GM19043 (cell line): Measurements from ENCODE around the gene FRS3.

ENCODE experiments used
- ATAC-seq: cut with Tn5 transposase; IDR thresholded peaks from one replicate; pipeline ENCODE4 v1.9.1; 2021; ENCODE audit warnings: low read depth; ENCODE audit not compliant: unreplicated experiment

FRS3 gene

DNA sequence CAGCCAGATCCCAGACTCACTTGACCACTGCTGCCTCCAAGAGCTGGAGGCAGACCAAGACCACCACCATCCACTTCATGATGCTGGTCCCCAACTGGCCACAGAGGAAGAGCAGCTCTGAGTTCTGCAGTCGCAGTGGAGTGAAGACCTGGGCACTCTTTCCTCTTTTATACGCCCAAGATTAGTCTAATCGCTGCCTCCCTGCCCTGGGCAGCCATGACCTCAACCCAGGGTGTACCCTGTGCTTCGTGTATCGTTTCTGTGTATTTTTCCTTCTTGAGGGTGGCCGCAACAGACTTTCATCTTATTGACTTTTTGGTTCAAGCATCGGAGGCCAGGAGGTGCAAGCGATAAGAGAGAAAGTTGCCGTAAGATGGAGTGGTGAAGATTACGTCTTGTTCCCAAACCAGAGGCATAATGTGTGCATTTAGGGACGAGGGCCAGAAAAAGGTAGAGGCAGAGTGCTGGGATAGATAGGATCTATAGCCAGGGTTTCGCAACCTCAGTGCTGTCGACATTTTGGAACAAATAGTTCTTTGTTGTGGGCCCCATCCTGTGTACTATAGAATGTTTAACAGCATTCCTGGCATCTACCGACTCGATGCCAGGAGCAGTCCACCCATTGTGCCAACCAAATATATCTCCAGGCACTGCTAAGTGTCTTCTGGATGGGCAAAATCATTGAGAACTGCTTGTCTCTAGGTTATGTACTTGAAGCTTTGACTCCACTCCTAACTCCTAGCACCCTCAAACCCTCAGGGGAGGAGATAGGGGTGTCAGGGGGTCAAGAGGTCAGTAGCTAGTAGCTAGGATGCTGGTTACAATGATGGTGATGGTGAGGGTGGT, 32.2 kb downstream of the FRS3 start, which contains the start of gene PGC:
PGC (minus strand) TSS at position 142 of the 846 bp plus-strand sequence; CDS start at position 79, 63 bp downstream.
- no peak for ATAC-seq

DNA sequence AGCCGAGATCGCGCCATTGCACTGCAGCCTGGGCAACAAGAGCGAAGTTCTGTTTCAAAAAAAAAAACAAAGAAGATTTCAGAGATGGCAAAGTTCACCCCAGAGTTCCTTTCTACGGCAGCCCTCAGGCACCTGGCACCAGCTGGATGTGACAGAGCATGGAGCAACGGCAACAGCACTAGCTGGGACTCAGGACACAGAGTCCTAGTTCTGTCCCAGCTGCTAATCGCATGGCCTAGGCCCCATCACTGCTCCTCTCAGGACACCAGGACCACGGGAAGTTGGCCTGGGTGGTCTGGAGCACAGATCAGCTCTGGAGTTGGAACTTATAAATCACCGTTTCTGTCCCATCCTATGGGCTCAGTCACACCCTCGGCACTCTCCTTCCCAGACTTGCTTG, 33.6 kb downstream of the FRS3 start:
- ATAC-seq: no peak

DNA sequence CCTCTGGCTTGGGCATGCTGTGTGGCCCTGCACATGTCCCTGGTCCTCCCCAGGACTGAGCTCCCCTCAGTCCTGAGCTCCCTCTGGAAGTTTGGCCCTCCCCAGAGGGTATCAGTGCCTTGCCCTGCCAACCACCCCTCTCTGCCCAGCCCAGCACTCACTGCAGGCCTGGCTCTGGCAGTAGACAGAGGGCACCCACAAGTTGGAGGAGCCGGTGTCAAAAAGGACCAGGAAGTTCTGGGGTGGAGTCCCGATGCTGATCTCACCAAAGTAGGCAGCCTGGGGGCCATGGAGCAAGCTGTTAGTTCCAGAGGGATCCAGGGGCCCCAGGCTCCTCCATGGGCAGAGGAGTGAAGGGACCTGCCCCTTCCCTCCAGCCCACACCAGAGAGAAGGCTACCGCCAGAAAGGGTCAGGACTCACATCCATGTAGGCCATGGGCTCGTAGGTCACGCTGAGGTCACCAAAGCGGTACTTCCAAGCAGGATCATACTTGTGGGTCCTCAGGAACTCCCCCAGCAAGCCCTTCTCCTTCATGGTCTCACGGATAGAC, 35.4 kb downstream of the FRS3 start:
- ATAC-seq: no peak

DNA sequence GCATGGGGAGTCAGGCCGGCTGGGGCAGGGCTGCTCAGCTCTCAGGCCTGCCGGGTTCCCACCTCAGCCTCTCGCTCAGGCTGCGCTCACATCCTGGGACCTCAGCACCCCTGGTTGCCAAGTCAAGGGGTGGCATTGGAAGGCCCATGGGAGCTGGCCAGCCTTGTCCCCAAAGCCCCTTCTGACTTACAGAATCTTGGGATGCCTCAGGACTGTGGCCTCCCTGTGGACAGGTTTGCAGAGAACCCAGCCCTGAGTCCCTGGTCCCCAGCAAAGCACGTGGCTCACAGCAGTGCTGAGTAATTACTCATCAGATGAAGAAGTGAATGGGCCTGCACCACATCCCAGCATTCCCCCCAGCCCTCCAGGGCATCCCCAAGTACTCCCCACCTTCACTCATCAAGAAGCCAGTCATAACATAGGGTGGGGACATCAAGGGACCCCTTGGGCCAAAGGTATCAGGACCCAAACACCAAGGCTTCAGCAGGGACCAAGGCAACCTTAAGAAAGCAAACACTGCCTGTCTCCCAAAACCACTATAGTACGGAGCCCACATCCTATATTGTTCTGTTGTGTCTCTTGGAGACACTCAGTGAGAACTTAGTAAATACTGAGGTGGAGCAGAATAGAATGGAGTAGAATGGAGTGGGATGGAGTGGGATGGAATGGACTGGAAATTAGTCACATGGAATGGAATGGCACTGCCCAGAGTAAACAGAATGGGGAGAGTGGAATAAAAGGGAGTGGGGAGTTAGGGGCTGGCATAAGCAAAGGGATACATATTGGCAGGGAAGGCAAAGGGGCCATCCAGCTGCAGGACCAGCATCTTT, 36.1 kb downstream of the FRS3 start:
- no peak for ATAC-seq

DNA sequence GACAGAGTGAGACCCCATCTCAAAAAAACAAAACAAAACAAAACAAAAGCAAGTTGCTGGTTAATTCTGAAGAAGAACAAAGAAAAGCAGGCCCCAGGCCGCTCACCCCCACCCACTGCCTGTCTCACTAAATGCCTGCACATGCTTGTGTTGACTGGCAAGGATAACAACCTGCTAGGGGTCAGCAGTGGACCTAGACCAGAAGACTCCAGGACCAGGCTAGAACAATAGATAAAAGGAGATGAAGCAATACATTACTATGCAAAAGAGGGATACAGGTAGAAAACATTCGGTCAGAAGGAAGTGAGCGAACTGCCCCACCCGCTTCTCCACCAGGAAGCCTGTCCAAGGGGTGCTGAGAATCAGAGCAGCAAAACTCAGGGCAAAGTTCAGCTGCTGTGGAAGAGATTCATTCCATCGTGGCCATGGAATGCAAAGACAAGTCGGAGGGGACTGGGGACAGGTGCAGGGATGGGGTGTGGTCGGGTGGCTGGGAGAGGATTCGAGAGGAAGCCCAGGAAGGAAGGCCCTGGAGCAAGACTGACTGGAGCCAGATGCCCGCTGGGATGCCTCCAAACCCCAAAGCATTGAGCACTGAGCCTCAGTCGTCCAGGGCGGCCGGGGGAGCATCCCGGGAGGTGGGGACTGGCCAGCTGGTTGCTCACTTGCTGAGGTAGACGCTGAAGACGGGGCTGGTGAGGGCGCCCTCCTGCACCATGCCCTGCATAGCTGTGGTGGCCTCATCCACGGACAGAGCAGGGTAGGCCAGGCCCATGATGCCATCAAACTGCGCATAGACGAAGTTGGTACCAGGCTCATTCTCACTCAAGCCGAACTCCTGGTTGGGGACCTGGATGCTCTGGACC, 37.8 kb downstream of the FRS3 start:
- ATAC-seq: no peak

DNA sequence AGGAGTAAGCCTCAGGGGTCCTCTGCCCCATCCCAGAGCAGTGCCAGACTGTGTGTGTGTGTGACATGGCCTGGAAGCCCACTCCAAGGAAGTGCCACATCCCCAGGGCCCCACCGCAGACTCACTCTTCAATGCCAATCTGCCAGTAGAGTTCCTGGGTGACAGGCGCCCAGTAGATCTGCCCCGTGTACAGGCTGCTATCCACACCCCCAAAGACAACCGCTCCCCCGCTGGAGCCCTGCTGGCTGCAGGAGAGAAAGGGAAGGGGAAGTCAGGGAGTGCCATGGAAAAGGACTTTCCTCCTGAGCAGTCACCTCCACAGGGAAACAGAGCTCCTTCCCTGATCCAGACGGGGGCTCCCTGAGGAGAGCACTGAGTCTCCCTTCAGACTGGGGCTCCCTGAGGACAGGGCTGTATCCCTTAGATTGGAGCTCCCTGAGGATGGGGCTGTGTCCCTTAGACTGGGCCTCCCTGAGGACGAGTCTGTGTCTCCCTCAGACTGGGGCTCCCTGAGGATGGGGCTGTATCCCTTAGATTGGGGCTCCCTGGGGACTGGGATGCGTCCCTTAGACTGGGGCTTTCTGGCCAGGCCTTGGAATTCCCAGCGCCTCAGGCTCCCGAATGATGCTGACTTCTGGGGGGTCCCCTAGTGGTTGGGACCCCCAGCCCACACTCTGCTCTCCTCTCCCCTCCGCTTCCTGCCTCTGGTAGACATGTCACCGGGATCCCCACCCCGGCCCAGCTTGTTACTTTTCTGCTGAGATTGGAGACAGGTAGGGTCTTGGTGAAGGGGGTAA, 39.1 kb downstream of the FRS3 start:
- no peak for ATAC-seq

DNA sequence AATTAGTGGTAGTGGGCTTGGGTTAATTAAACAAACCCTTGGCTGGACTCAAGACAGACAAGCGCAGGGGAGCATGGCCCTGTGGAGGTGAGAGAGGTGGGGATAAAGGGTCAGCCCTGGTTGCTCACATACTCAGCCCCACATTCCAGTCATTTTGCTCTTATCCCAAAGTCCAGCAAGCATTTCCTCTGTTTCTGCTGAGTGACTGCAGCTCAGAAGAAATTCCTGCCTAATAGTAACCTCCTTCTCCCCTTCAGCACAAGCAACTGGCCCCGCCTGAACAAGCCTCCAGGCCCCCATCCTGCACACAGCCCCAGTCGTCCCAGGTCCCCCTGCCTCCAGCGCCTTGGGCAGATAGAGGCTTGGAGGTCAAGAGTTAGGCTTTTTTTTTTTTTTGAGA, 40.7 kb downstream of the FRS3 start:
- ATAC-seq: no peak

DNA sequence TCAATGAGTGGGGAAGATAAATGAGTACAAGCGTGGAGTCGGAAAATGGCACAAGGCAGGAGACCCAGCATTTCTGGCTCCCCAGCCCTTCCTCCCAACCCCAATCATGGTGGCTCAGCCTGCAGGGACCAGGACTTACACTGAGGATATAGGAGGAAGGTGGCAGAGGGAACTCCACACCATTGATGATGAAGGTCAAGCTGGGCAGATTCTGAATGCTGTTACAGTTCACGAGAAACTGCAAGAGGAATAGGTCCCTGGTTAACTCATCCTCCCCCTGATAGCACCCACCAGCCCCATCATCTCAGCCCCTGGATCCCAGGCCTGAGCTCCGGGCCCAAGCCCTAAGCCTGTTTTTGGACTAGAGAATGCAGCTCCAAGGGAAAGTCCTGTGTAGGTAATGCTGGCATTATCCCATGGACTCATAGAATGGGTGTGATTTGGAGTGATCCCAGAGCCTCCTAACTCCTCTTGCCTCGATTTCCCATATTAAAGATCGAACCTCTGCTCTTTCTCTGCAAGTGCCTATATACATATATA, 42.0 kb downstream of the FRS3 start:
- ATAC-seq: no peak

DNA sequence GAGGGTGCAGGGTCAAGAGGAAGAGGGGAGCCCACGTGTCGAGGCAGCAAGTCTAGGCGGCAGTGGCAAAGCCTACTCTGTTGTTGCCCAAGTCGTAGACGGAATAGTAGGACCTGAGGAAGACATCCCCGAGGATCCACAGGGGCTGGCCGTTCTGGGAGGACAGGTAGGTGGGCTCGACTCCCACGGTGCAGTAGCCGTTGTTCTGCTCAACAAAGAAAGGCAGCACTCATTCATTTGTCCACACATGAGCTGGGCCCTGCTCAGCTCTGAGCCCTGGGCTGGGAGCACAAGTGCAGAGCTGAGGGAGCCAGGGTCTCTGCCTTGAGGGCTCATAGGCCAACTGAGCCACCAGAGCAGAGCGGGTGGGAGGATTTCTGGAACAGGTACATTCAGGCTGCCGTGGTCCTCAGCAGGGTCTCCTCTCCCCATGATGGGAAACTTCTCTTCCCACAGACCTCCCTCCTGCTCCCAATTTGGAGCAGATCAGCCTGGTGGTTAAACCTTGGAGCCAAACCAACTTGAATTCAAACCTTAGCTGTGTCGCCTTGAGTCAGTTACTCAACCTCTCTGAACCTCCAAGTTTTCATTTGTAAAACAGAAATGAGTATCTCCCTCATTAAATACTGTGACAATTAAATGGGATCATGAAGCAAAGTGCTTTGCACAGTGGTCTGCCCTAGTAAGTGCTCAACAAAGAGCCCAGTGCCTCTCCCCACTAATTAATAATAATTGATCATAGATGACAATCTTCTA, 42.7 kb downstream of the FRS3 start:
- no peak for ATAC-seq

DNA sequence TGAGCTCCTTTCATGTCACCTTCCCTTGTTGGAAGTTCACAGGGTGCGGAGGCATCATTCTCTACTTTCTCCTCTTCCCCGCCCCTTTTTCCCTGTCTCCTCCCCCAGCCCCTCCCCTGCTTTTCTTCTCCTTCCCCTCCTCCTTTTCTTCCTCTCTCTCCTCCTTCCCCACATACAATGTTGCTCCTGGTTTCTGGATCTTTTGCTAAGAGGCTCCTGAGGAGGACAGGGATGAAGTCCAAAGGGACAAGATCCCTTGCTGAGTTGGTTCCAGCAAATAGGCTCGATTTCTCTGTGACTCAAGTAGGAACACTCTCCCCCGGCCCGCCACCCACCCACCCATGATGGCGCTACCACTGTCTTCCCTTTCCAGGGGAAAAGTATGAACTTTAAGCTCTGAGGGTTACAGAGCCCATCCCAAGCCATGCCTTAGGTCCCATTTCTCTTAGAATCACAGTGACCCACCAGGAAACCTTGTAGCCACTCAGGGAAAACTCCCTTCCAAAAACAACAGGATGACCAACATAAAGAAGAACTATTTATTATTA, 43.4 kb downstream of the FRS3 start:
- no peak for ATAC-seq

DNA sequence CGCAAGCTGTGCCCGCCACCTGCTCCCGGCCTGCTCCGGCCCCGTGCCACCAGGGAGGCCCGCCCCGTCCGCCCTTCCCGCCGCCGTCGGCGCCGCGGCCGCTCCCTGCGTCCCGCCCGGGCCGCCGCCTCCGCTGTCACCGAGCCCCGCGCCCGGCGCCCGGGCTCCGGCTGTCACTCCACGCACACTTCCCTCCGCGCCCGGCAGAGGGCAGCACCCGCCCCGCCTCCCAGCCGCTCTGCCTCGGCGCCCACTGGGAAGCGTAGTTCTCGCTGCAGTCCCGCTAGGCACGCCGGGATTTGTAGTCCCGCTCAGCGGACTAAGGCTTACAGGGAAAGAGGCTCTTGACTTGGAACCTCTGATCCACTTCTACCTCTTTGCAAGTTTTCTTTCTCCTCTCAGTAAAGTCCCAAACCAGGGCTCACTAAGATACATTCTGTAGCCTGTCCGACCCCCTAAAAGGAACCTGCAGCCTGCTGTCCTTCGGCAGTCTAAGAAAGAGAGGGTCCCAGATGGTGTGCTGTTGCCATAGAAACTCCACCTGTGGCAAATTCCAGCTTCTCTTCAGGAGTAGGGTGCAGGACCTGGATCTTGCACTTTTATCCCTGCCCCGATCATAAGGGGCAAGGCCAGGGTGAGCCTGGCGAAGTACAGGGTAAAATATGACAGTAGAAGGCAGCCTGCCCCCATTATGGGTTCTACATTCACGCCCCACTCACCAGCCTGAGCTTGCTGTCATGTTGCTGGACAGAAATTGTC, 44.1 kb downstream of the FRS3 start, which contains the start of gene TFEB:
TFEB (minus strand) TSS at position 182 of the 759 bp plus-strand sequence. CDS start 44,395 bp downstream, outside the sequence.
- ATAC-seq: peak; percentile 34

DNA sequence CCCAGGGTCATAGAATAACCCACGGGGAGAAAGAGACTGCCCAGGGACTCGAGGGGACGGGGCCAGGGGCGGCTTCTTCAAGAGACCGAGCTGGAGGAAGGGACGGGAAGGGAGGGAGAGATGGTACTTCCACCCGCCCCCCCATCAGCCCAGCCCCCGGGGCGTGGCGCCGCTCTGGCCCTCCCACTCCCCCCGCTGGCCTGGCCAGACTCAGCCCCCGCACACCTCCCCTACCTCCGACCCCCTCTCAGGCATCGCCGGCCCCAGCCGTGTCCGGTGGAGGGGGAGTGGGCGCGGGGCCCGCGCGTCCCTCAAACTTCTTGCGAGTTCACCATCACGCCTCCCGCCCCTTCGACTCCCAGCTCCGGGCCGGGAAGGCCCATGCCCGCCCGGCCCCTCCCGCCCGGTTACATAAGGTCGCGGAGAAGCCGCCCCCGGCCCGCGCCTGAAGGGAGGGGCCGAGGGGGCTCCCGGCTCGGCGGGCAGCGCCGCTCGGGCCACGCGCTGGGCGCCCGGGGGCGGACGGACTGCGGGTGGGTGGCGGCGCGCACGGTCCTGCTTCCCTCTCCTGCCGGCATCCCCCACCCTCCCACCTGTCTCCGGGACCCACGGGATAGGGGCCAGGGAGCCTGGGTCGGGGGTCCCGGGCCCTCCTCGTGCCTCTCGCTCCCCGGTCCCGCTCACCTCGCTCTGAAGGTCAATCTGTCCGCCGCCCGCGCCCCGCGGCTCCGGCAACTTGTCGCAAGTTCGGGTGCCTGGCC, 44.9 kb downstream of the FRS3 start:
- peak; percentile 0 for ATAC-seq

DNA sequence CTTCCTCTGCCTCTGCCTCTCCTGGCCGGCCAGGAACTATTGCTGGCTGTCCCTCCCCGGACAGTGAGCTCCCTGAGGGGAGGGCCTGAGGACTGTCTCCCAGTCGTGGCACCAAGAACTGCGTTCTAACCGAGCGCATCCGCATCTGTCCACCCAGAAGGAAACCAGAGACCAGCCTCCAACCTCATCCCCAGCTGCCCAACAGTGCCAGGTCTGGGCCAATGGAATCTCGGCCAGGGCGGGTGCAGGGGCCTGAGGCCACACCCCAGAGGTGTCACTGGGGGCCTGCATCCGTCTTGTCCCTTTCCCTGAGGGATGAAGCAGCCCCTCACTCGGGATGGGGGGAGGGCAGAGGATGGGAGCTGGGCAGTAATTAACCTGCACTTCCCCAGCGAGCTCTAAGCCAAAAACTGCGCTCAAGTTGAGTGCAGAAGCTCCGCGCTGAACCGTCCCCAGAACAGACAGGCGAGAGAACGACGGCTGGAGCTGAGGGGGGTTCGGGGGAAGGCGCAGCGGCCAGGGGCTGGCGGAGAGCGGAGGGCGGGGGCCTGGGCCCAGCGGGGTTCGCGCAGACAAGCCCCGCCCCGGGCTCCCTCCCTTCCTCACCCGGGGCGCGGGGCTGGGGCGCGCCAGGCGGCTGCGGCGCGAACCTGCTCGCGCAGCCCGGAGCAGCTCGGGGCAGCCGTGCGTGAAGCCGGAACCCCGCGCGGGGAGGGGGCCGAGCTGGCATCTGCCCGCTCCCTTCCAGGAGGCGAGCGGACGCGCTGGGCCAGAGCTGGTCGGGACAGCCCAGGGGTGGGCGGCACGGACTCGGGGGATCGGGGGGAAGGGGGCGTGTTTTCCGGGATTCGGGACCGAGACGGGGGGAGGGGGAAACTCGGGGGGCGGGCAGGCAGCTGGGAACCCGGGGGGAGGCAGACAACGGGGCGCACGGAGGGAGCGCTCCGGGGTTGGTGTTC, 45.7 kb downstream of the FRS3 start:
- ATAC-seq: peak; percentile 40

DNA sequence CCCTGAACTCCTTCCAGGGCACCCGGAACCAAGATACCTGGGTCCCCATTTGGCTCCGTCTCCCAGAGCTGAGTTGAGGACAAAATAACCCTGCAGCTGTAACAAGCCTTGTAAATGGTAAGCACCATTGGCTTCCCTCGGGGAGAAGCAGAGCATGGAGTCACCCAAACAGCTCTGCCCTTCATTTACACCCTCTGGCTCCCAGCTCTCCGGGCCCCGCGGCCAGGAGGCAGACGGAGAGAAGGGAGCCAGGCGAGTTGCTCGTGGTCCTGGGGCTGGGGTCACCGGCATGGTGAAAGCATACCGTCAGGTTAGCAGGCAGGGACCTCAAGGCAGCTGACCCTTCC, 46.4 kb downstream of the FRS3 start:
- no peak for ATAC-seq

DNA sequence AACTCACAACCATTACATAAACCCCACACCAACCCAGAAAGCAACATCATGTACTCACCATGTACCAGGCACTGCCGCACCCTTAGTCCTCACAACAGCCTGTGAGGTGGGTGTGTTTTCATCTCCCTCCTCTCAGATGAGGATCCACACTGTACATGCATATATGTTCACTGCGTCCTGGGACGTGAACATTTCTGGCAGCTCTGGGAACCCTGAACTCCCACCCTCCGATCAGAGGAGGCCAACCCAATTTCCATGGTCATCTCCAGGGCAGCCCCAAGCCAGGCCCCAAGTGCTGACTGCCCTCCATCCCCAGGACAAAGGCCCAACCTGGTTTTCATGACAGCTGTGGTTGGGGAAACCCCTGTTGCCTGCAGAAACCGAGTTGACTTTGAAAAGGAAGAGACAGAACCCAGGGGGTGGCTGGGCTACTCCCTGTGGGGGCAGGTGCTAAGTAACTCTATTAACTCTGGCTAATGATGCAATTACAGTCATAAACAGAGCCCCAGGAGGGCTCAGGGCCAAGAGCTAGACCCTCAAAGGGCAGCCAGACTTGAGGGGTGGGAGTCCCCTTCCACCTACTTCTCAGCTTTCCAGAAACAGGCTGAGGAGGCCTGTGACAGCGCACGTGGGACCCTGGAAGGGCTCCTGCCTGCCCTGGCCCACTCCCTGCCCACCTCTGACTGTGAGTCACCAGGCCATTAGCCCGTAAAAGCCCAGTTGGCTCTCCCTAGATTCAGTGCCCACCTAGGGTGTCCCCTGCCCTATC, 46.9 kb downstream of the FRS3 start:
- ATAC-seq: peak; percentile 39
